DMS114 treated with DMSO at 0.1 percent for 48 hours (cell line): ENCODE data around the gene CNNM4.

Experiments used
- DNase-seq: peaks from one replicate; lab custom pipeline; 2025; ENCODE audit not compliant: unreplicated experiment; lab: John Stamatoyannopoulos, UW

The CNNM4 gene

GRCh38 chr2:96856776-96857666, 96.3 kb downstream of the CNNM4 start:
- DNase-seq, result no peak

DNA sequence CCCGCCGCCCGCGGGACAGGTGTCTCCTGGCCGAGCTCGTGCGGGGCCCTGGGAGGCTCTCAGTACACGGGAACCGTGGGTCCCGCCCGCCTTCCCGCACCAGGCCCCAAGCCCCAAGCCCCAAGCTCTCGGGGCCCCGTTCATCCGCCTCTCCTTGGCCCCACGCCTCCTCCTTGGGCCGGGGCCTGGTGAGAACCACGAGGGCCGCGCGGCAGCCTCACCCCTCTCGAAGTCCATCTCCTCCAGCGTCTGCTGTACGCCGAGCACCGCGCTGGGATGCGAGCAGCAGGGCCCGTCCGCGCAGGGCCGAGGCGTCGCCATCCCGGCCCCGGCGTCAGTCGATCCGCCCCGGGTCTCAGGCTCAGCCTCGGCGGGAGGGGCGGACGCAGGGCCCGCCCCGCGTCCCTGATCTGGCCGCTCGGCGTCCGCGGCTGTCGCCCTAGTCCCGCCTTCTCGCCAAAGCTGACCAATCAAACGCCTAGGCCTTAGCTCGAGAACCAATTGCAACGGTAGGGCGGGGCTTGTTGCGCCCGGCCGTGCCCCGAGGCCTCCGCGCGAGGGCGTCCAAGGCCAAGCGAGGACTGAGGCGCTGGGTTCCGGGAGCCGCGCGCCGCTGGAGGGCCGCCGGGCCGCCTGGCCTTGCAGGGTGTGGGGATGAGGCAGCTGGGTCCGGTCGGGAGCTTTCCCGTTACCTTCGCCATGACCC, 97.1 kb downstream of the CNNM4 start, which contains the start of gene ANKRD39:
Gene ANKRD39, minus strand, starts transcription at position 350 of the 706 bp plus-strand sequence. Its CDS starts 29 bp downstream, at position 321.
- peak; percentile 96 for DNase-seq

DNA sequence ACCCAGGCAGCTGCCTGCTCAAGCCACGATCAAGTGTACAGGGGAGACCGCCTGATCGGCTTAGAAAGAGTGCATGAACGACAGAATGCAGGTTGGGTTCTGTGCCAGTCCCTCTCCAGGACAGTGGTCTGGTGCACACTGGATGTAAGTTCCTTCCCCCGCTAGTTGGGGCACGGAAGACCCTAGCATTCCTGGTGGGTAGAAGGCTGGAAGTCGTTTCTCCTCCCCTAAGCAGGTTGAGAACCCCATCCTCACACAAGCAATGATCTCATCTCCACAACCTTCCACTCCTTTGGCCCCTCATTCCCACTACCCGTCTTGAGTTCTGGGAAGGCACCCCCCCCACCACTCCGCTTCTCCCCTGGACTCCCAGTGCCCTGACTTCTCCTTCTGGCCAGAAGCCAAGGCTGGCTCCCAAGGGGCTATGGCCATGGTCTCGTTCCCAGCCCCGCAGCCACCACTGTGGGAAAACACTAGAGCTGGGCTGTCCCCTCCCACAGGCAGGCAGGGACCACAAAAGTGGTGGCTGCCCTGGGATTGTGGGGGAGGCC, 98.5 kb downstream of the CNNM4 start:
- no peak for DNase-seq

DNA sequence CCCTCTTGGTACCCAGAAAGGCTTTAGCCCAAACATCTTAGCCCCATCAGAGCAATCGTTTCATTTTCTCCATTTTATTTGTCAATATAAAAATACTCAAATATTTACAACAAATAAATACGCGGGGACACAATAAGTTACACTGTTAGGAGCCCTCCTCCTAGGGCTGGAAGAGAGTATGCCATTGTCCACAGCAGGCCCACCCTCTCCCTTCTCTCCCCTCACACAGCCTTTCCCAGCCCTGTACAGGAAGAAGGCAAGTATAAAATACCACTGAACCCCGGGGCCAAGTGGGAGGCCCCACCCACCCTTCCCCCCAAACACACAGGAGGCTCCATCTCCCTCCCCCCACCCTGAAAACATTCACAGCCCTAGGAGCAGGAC, 99.0 kb downstream of the CNNM4 start:
- no peak for DNase-seq

DNA sequence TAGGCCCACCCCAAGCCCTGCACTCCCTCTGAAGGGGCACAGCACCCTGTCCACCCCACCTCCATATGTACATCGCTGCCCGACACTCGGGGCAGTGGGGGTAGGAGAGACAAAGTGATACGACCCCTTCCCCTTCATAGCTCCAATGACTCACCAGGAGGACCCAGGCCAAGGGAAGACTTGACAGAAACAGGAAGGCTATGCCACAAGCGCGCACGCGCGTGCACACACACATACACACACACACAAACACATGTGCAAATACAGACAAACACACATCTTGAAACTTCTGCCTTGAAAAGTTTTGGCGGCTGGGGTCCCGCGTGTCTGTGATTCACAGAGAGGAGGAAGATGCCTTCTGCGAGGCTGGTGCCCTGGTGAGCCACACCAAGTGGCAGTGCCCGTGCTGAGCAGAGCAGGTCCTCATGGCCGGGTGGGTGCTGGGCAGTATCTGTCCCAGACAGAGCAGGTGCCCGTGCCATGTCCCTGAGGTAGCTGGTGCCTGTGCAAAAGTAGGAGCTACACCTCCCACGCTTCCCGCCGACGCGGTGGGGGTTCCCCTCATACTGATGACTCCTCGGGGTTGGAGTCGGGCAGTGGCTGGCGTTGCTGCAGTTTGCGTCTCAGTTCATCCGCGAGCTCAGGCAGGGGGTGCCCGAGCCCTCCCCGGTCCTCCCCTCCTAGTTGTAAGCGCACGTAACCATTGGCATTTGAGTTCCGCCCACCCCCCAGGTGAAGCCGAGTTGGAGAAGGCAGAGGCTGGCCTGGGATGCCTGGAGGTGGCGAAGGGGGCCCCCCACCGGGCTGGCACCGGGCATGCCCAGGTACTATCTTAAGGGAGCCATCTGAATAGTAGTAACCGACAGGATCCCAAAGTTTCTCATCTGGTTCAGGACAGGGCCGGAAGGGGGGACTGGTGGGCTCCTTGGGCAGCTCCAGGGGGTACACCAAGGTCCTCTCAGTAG, 99.6 kb downstream of the CNNM4 start:
- no peak for DNase-seq

- no peak for DNase-seq
Measured at GRCh38 chr2:96861074-96861473, 100.4 kb downstream of the CNNM4 start.
